BE2C (cell line): ENCODE results near the gene WNT7B.
A peak's percentile ranks its signal among the peaks of the same experiment; 100 is the strongest.

ENCODE experiments used
- DNase-seq: peaks from one replicate; pipeline ENCODE4 v3.0.0-alpha.2; 2020
- H3K27me3 ChIP-seq: fragments of 250-450 bp; sonication (Bioruptor Pico); 2 replicates; pipeline ENCODE4 v1.5.1; 2020; ENCODE audit warnings: mild to moderate bottlenecking
- H3K36me3 ChIP-seq: fragments of 250-450 bp; sonication (Bioruptor Pico); 2 replicates; pipeline ENCODE4 v1.5.1; 2020; ENCODE audit warnings: mild to moderate bottlenecking
- H3K4me1 ChIP-seq: fragments of 250-450 bp; sonication (Bioruptor Pico); 2 replicates; pipeline ENCODE4 v1.5.1; 2020
- H3K4me3 ChIP-seq: 2 replicates; pipeline ENCODE4 v1.5.1; 2011; ENCODE audit warnings: low read depth, low read length
- H3K9me3 ChIP-seq: fragments of 250-450 bp; sonication (Bioruptor Pico); 2 replicates; pipeline ENCODE4 v1.5.1; 2020
- CTCF ChIP-seq: IDR thresholded peaks from 2 replicates; pipeline ENCODE4 v1.5.1; 2012; ENCODE audit warnings: mild to moderate bottlenecking, low read depth, low read length

WNT7B gene

GRCh38 chr22:45883811-45884170, 93.2 kb downstream of the WNT7B start:
- Histone ChIP-seq H3K27me3 (peaks cover 3% of the 10 kb centered on the region; the same call in 1 of the 2 replicates), H3K4me1 (peaks cover 32% of the 10 kb centered on the region)

GRCh38 chr22:45882881-45883810, 93.8 kb downstream of the WNT7B start:
- Histone ChIP-seq H3K36me3 (no peaks in the 10 kb centered on the region), H3K4me3 (no peak overlapping the region), H3K4me1 (peaks cover 37% of the 10 kb centered on the region), H3K27me3 (peaks cover 3% of the 10 kb centered on the region; the same call in 1 of the 2 replicates), H3K9me3 (no peaks in the 10 kb centered on the region)
- no peak for TF ChIP-seq CTCF
- no peak for DNase-seq

More at GRCh38 chr22:45883811-45884170, 93.2 kb downstream of the WNT7B start:
- TF ChIP-seq CTCF: no peak
- H3K9me3 ChIP-seq: no peaks in the 10 kb centered on the region
- no peak overlapping the region for H3K4me3 ChIP-seq
- H3K36me3 ChIP-seq: no peaks in the 10 kb centered on the region
- no peak for DNase-seq

GRCh38 chr22:45881524-45881875, 95.5 kb downstream of the WNT7B start:
- TF ChIP-seq CTCF: no peak
- Histone ChIP-seq H3K36me3 (no peaks in the 10 kb centered on the region), H3K27me3 (peaks cover 3% of the 10 kb centered on the region; the same call in 1 of the 2 replicates), H3K4me3 (no peak overlapping the region), H3K4me1 (peaks cover 47% of the 10 kb centered on the region), H3K9me3 (no peaks in the 10 kb centered on the region)
- DNase-seq: no peak

GRCh38 chr22:45880716-45881523, 96.0 kb downstream of the WNT7B start:
- Histone ChIP-seq H3K4me1 (peaks cover 47% of the 10 kb centered on the region), H3K36me3 (no peaks in the 10 kb centered on the region), H3K9me3 (no peaks in the 10 kb centered on the region; the same call in 1 of the 2 replicates), H3K27me3 (peaks cover 3% of the 10 kb centered on the region; the same call in 1 of the 2 replicates), H3K4me3 (peak overlapping the region; percentile 40)
- DNase-seq: peak; percentile 41
- TF ChIP-seq CTCF: no peak

GRCh38 chr22:45880091-45880715, 96.8 kb downstream of the WNT7B start:
- Histone ChIP-seq H3K4me1 (peaks cover 40% of the 10 kb centered on the region), H3K4me3 (no peak overlapping the region), H3K27me3 (peaks cover 3% of the 10 kb centered on the region; the same call in 1 of the 2 replicates), H3K9me3 (no peaks in the 10 kb centered on the region; the same call in 1 of the 2 replicates), H3K36me3 (no peaks in the 10 kb centered on the region)
- no peak for TF ChIP-seq CTCF
- DNase-seq: no peak
